Measurements from ENCODE around the gene MINK1.

MINK1 gene

GRCh38 chr17:4833178-4833940 is at the start of gene MINK1:
Gene MINK1, plus strand, starts transcription at chr17:4833340. Its CDS starts 244 bp downstream, at chr17:4833584.
- DNase-seq: peak; percentile 88

DNA sequence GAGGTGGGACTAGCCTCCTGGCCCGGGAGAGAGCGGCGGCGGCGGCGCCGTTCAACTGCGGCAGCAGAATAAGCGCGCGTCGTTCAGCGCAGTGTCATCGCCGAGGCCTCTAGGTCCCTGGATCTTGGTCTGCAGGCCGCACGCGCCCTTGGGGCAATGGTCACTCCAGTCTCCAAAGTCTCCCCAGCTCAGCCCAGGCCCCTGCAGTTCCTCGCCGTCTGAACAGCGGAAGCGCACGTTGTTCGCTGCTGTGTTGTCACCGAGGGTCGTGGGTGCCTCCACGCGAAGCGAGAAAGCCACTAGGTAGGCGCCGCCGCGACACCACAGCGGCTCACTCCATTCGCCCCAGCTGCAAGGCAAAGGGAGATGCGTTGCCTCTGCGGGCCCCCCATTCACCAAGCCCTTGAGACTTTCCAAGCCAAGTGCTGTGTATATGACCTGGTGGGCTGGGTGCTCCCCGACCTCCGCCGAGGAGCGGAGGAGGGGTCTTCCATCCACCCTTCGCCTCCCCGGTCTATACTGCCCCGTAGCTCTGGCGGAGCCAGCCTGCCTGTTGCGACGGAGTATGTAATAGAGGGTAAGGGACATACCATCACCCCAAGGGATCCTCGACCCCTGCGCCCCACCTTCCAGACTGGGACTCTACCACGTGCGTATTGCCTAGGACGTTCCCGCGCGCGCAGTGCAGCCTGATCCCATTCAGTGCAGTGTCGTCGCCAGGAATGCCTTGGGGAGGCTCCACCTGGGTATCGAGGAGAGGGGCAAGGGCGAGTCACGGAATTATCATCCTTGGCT is 47.6 kb upstream of the MINK1 start:
- no peak for DNase-seq

- DNase-seq: no peak
Observed at GRCh38 chr17:4786106-4786511, 47.0 kb upstream of the MINK1 start, which contains the start of gene VMO1. Gene VMO1, minus strand, starts transcription at chr17:4786364. Its CDS starts 12 bp downstream, at chr17:4786352.

DNA sequence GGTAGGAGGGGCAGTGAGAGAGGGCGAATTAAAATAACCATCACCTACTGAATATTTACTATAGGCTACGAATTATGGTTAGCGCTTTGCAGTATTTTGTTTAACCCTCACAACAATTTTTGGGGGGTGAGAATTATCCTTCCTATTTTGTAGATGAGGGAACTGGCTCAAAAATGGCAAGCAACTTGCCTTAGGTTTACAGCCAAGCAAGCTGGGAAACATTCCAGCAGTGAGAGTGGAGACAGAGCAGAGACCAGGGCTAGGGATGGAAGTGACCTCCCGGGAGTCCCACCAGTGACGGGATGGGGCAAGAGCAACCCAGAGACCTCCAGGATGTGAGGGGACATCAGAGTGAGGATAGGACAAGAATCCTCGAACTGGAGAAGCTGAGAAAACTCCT is 46.6 kb upstream of the MINK1 start:
- no peak for DNase-seq

GRCh38 chr17:4788159-4788806 is 44.9 kb upstream of the MINK1 start:
- DNase-seq: no peak

DNA sequence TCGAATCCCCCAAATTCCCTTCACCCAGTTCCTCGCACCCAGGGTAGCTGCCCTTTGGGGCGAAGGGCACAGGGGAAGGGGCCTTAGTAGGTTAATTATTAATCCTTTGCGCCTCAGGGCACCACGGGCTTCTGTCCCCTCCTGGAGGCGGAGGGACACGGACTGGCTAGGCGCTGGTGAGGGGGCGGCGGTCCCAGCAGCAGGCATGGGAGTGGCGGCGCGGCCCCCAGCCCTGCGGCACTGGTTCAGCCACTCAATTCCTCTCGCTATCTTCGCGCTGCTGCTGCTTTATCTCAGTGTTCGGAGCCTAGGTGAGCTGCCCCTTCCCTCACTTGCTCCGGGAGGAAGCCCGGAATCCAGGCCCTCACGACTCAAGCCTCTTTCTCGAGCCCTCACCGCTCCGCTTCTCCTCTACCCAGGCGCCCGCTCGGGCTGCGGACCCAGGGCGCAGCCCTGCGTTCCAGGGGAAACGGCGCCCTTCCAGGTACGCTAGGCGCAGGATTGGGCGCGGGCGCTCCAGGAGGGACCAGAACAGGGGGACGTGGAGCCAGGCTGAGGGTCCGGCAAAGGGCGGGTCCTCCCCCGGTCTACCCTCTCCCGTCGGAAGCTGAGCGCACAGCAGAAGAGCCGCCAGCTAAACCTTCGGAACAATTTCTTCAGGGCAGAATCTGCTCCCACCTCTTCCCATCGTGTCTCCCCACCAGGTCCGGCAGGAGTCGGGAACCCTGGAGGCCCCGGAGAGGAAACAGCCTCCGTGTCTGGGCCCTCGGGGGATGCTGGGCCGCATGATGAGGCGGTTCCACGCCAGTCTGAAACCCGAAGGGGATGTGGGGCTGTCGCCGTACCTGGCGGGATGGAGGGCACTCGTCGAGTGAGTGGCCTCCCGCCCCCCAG is 44.1 kb upstream of the MINK1 start, which contains the start of gene GLTPD2:
Gene GLTPD2 (plus strand): TSS at position 158 of the 894 bp plus-strand sequence. CDS start 48 bp downstream, at position 206.
- no peak for DNase-seq

DNA sequence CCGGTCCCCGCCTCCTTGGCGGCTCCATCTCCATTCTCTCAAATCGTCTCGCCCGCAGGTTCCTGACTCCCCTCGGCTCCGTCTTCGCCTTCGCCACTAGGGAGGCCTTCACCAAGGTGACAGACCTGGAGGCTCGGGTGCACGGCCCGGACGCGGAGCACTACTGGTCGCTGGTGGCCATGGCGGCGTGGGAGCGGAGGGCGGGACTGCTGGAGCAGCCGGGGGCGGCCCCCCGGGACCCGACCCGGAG is 43.5 kb upstream of the MINK1 start:
- DNase-seq: no peak

GRCh38 chr17:4789951-4790704 is 43.0 kb upstream of the MINK1 start:
- DNase-seq: peak; percentile 85

DNA sequence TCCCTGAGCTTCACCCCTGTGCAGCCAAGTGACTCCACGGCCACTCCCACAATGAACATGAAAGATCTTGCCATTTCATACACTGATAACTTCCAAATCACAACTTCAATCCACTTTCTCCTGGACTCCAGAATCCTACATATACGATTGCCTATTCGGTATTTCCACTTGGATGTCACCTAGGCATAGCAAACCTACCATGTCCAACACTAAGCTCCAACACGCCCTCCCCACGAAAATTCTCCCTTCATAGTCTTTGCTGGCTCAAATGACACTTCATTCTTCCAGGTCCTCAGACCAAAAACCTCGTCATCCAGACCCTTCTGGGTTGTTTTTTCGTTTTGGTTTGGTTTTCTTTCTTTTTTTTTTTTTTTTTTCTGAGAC is 42.4 kb upstream of the MINK1 start:
- DNase-seq: no peak

GRCh38 chr17:4795168-4795567 is 38.0 kb upstream of the MINK1 start:
- DNase-seq: no peak

DNA sequence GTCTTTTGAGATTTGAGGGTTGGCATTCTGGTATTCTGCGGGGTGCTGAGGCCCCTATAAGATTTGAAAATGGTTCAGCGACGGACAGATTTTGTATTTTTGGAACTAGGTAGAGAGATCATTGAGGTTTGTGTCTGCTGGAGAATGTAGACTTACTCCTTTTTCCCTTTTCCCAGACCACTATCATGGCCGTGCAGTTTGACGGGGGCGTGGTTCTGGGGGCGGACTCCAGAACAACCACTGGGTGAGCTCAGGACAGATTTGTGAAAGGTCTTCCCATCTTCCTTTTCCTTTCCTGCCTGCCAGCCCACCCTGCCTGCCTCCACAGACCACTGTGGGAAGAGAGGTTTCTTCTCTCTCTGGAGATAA is 36.6 kb upstream of the MINK1 start:
- DNase-seq: peak; percentile 67

DNA sequence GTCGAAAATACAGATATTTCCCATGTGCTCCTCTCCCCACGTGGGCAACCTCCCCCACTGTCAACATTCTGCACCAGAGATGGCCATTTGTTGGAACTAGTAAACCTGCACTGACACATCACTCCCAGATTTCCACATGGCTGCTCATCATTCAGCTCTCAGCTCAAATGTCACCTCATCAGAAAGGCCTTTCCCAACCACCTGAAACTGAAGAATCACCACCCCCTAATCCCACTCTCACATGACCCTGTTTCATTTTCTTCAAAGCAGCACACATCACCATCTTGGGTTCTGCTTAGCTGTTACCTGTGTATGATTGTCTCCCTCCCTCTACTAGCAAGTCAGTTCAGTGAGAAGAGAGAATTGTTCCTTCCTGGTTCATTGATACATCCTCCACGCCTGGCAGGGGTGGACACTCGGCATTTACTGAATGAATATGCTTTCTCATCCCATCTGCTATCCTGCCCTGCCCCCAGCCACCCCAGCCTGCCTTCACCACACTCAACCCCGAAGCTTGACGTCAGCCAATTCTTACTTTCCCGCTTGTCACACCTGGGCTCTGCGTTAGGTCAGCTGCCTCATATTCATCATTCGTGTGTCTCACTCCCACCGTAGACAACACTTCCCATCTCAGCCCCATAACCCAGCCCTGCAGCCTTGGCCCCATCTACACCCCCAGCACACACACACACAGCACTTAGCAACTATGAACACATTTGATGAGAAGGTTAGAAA is 32.5 kb upstream of the MINK1 start:
- DNase-seq: no peak

DNA sequence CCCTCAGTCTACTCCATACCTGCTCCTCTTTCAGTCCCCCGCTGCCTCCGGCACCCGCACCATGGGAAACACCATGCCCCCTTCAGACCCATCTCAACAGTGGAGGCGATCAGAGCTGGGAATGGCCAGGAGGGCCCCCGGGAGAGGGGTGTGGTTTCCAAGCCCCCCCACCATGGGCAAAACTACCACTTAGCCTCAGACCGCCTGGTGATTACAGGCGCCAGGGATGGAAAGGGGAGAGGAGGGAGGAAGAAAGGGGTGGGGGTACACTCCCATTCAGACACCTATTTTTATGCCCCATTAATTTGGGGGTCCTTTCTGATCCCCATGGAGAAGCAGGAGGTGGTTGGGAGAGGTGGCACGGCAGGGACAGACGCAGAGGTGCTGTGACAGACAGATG is 30.9 kb upstream of the MINK1 start, which contains the start of gene C17orf114:
Gene C17orf114 (minus strand): TSS at position 101 of the 400 bp plus-strand sequence.
- no peak for DNase-seq

DNA sequence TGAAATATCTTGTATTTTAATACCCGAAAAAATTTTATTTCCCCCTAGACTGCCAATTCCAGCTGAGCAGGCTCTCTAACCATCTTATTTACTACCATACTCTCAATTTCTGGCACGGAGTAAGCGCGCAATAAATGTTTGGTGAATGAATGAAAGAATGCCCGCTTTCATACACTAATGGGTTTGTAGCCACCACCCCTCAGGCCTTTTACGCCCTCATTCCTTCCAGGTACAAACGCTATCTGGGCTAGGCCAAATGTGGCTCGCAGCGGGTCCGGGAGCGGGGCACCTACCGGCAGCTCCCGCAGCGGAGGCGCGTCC is 26.7 kb upstream of the MINK1 start:
- DNase-seq: peak; percentile 41

DNA sequence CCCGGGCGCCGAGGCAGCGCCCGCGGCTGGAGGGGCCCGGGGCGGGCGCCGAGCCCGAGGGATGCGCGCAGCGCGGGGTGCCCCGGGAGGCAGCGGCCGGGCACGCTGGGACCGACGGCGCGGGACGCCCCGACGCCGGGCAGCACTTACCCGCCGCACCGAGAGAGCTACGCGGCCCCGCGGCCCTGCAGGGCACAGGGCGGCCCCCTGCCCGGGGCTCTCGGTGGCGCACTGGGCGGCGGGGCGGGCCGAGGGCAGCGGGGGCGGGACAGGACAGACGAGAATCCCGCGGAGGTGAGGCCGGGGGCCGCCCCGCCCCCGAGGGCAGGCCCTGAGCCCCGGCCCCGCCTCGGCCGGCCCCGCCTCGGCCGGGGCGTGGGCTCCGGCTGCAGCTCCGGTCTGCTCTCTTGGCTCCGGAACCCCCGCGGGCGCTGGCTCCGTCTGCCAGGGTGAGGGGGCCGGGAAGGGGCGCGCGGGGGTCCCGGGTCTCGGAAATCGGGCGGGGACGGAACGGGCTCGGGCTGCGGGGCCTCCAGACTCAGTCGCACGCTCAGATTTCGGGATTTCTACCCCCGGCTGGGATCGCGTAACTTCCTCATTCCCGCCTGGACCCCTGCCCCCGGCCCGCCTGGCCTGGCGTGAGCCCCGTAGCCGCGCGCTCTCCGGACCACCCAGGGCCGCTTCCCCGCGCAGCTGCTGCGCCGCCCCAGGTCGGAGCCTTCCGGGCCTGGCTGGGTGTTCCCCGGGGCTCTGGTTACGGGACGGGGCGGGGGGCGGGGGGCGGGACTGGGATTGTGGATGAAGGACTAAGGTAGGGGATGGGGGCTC is 26.1 kb upstream of the MINK1 start, which contains the start of gene PLD2:
Gene PLD2 (plus strand): TSS at position 376 of the 828 bp plus-strand sequence. CDS start 621 bp downstream, outside the sequence.
- DNase-seq: peak; percentile 91

DNA sequence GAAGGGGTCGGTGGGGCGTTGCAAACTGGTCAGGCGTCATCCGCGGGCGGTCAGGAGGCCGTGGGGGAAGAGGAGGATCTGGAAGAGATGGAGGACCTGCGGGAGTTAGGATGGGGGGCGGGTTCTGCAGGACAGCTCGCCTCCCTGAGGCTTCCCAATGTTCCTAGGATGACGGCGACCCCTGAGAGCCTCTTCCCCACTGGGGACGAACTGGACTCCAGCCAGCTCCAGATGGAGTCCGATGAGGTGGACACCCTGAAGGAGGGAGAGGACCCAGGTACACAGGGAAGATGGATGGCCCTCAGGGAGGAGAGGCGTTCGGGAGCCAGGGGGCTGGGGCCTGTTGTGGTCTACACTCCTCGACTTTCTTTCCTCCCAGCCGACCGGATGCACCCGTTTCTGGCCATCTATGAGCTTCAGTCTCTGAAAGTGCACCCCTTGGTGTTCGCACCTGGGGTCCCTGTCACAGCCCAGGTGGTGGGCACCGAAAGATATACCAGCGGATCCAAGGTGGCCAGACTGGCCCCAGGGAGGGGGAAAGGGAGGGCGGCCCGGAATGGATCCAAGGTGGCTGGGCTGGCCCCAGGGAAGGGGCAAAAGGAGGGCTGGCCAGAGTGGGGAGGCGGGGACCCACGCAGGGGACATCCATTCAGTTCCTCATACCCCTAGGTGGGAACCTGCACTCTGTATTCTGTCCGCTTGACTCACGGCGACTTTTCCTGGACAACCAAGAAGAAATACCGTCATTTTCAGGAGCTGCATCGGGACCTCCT is 25.3 kb upstream of the MINK1 start:
- no peak for DNase-seq

DNA sequence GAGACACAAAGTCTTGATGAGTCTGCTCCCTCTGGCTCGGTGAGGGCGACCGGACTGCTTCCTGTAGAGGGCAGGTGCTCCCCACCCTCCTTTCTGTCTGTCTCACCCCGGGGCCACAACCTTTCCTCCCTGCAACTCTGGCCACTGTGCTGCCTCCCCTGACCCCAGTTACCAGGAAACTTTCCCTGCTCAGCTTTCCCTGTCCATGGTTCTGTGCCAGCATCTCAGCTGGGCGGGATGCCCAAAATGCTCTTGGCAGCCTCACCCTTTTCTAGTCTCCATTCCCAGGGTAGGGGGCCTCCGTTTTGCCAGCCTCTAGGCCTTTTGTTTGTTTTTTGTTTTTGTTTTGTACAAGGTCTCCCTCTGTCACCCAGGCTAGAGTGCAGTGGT is 24.8 kb upstream of the MINK1 start:
- DNase-seq: no peak

- DNase-seq: no peak
Observed at GRCh38 chr17:4810696-4811290, 22.3 kb upstream of the MINK1 start.

GRCh38 chr17:4811471-4811870 is 21.7 kb upstream of the MINK1 start:
- DNase-seq: no peak

Data from stimulated activated CD8-positive, alpha-beta memory T cell treated with anti-CD3 and anti-CD28 coated beads, Interleukin-4, amount 100 ng/mL, for 48 hours (primary cell).